Epidermal melanocyte (primary cell): ENCODE data around the gene PLXDC1.

Source experiments
- DNase-seq: peaks from one replicate; pipeline ENCODE4 v3.0.0; 2011; ENCODE audit warnings: low spot score; ENCODE audit not compliant: insufficient read length

Gene PLXDC1

GRCh38 chr17:39016193-39017153 lies 135.0 kb downstream of the PLXDC1 start:
- DNase-seq = no peak

GRCh38 chr17:39015546-39015935 lies 135.9 kb downstream of the PLXDC1 start:
- no peak for DNase-seq

GRCh38 chr17:39014795-39015545 lies 136.5 kb downstream of the PLXDC1 start:
- no peak for DNase-seq

- DNase-seq = no peak
Measured at GRCh38 chr17:39014044-39014794, 137.2 kb downstream of the PLXDC1 start.
